Uterus (tissue), 2 donors: Measurements from ENCODE around the gene PRELP.

Source experiments
- POLR2A ChIP-seq, 2 donors: fragments of 450-650 bp; IDR thresholded peaks; one replicate each; pipeline ENCODE4 v1.6.1; 2016; ENCODE audit warnings: antibody characterized with exemption in 2 of 2, mild to moderate bottlenecking in 1 of 2, moderate library complexity in 1 of 2
- TF ChIP-seq, protein P1 (sequence below), 4 experiments: fragments of 200-600 bp in 2 of 4; fragments of 450-650 bp in 2 of 4; sonication (generic) in 2 of 4; IDR thresholded peaks; one replicate each; pipeline ENCODE4 v1.5.1; 2016 to 2019; ENCODE audit warnings: antibody characterized with exemption in 4 of 4, mild to moderate bottlenecking in 2 of 4, moderate library complexity in 1 of 4

GRCh38 chr1:203531063-203531462 is 55.5 kb downstream of the PRELP start:
- TF ChIP-seq, protein P1, sequence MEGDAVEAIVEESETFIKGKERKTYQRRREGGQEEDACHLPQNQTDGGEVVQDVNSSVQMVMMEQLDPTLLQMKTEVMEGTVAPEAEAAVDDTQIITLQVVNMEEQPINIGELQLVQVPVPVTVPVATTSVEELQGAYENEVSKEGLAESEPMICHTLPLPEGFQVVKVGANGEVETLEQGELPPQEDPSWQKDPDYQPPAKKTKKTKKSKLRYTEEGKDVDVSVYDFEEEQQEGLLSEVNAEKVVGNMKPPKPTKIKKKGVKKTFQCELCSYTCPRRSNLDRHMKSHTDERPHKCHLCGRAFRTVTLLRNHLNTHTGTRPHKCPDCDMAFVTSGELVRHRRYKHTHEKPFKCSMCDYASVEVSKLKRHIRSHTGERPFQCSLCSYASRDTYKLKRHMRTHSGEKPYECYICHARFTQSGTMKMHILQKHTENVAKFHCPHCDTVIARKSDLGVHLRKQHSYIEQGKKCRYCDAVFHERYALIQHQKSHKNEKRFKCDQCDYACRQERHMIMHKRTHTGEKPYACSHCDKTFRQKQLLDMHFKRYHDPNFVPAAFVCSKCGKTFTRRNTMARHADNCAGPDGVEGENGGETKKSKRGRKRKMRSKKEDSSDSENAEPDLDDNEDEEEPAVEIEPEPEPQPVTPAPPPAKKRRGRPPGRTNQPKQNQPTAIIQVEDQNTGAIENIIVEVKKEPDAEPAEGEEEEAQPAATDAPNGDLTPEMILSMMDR (IDR thresholded peaks at IDR 0.05), result no peak
- no peak for TF ChIP-seq POLR2A (IDR thresholded peaks at IDR 0.05)
